A549 (cell line): ENCODE data around the gene TMPRSS9. TPM values are rescaled to one million over a fixed set of nuclear protein-coding genes. Genes with fewer than 3 reads are reported as not detected.
A peak's percentile ranks its signal among the peaks of the same experiment; 100 is the strongest.

Source experiments
- ATAC-seq, 2 experiments: fragments of 200-7000 bp in 1 of 2; fragments of >200 bp in 1 of 2; cut with Nextera tagmentation in 1 of 2; cut with Tn5 transposase in 1 of 2; 3 replicates each; pipeline versions ENCODE4 v1.8.0 to v1.9.1; 2018 to 2020; ENCODE audit warnings: mild to moderate bottlenecking in 1 of 2, moderate library complexity in 1 of 2
- CTCF ChIA-PET: fragments of 300-600 bp; sonication (Branson Sonifier 250); formaldehyde crosslinking; extraction: SDS; loops from one replicate; lab custom pipeline; 2021; ENCODE audit warnings: antibody characterized with exemption, inconsistent platforms; lab: Yijun Ruan, JAX
- POLR2A ChIA-PET: fragments of 350-600 bp; formaldehyde crosslinking; extraction: SDS; loops from one replicate; lab custom pipeline; 2021; ENCODE audit warnings: antibody characterized with exemption, inconsistent platforms; lab: Yijun Ruan, JAX
- DNase-seq, 2 experiments: peaks; one replicate each; pipeline versions ENCODE4 v3.0.0 to v3.0.0-alpha.2; 2011 to 2016; ENCODE audit warnings: low read depth in 1 of 2, low spot score in 1 of 2
- FAIRE-seq: peaks from 2 replicates; lab custom pipeline; 2011; peaks lifted over from hg19 to GRCh38; lab: Jason Lieb, UNC
- H3K27ac ChIP-seq, 2 experiments: fragments of >200 bp; sonication (Bioruptor Twin); formaldehyde crosslinking; 3 replicates each; pipeline ENCODE4 v1.5.1; 2016 to 2017
- H3K4me1 ChIP-seq: fragments of >200 bp; sonication (Bioruptor Twin); formaldehyde crosslinking; 3 replicates; pipeline ENCODE4 v1.6.1; 2016
- H3K4me2 ChIP-seq: fragments of >200 bp; sonication (Bioruptor Twin); formaldehyde crosslinking; 3 replicates; pipeline ENCODE4 v1.6.1; 2016
- H3K4me3 ChIP-seq: fragments of >200 bp; sonication (Bioruptor Twin); formaldehyde crosslinking; 3 replicates; pipeline ENCODE4 v1.5.1; 2016
- H3K9me3 ChIP-seq: fragments of >200 bp; sonication (Bioruptor Twin); formaldehyde crosslinking; 3 replicates; pipeline ENCODE4 v1.6.1; 2016
- BCL3 ChIP-seq: fragments of >200 bp; sonication (Bioruptor Twin); formaldehyde crosslinking; IDR thresholded peaks from 3 replicates; pipeline ENCODE4 v1.6.1; 2016
- CBX2 ChIP-seq: fragments of 200-600 bp; sonication (generic); IDR thresholded peaks from 2 replicates; pipeline ENCODE4 v1.6.1; 2016; ENCODE audit warnings: low read depth, mild to moderate bottlenecking, borderline replicate concordance
- CBX8 ChIP-seq: fragments of 200-600 bp; sonication (generic); IDR thresholded peaks from 2 replicates; pipeline ENCODE4 v1.6.1; 2016
- CEBPB ChIP-seq, 2 experiments: fragments of >200 bp in 1 of 2; sonication (Bioruptor Twin) in 1 of 2; formaldehyde crosslinking in 1 of 2; IDR thresholded peaks; 2 replicates each; pipeline ENCODE4 v1.6.1; 2012 to 2016
- CHD2 ChIP-seq: fragments of 150-350 bp; IDR thresholded peaks from 2 replicates; pipeline ENCODE4 v1.6.1; 2014; ENCODE audit warnings: low read length; ENCODE audit not compliant: partially characterized antibody
- EHF ChIP-seq: fragments of 250-450 bp; sonication (Bioruptor Pico); IDR thresholded peaks from 2 replicates; pipeline ENCODE4 v1.5.0; 2020; ENCODE audit warnings: mild to moderate bottlenecking
- HDAC2 ChIP-seq: fragments of 200-600 bp; sonication (generic); IDR thresholded peaks from 2 replicates; pipeline ENCODE4 v1.6.1; 2016
- KDM5A ChIP-seq: fragments of 200-600 bp; sonication (generic); IDR thresholded peaks from 2 replicates; pipeline ENCODE4 v1.6.1; 2016; ENCODE audit warnings: antibody characterized with exemption, mild to moderate bottlenecking
- MAFK ChIP-seq: fragments of 450-650 bp; IDR thresholded peaks from 2 replicates; pipeline ENCODE4 v1.6.1; 2014; ENCODE audit not compliant: partially characterized antibody
- MAX ChIP-seq: IDR thresholded peaks from 2 replicates; pipeline ENCODE4 v1.6.1; 2012
- MYC ChIP-seq: IDR thresholded peaks from 2 replicates; pipeline ENCODE4 v1.6.1; 2012; ENCODE audit warnings: mild to moderate bottlenecking, inconsistent platforms, low read length, improper control_type of control experiment, borderline replicate concordance
- NPAS2 ChIP-seq: fragments of 250-450 bp; sonication (Bioruptor Pico); IDR thresholded peaks from 2 replicates; pipeline ENCODE4 v1.8.0; 2022; ENCODE audit warnings: mild to moderate bottlenecking, moderate library complexity, borderline replicate concordance
- PHF8 ChIP-seq: fragments of 200-600 bp; sonication (generic); IDR thresholded peaks from 2 replicates; pipeline ENCODE4 v1.6.1; 2016; ENCODE audit warnings: low read depth, mild to moderate bottlenecking, antibody characterized with exemption, moderate library complexity, borderline replicate concordance
- POLR2A ChIP-seq: IDR thresholded peaks from 2 replicates; pipeline ENCODE4 v1.6.1; 2012; ENCODE audit warnings: mild to moderate bottlenecking, low read length
- POLR2AphosphoS2 ChIP-seq: conservative IDR thresholded peaks from 2 replicates; pipeline ENCODE4 v1.6.1; 2012; ENCODE audit warnings: low read length, improper control_type of control experiment, inconsistent platforms
- RAD21 ChIP-seq, 2 experiments: fragments of >200 bp in 1 of 2; sonication (Bioruptor Twin) in 1 of 2; formaldehyde crosslinking in 1 of 2; IDR thresholded peaks in 1 of 2; conservative IDR thresholded peaks in 1 of 2; 2 replicates in 1 of 2; 3 replicates in 1 of 2; pipeline ENCODE4 v1.6.1; 2012 to 2018; ENCODE audit warnings: inconsistent platforms in 1 of 2
- TFCP2L1 ChIP-seq: fragments of 250-450 bp; sonication (Bioruptor Pico); IDR thresholded peaks from 2 replicates; pipeline ENCODE4 v1.5.0; 2021; ENCODE audit warnings: mild to moderate bottlenecking
- TP53 ChIP-seq: fragments of 250-450 bp; sonication (Bioruptor Pico); IDR thresholded peaks from 2 replicates; pipeline ENCODE4 v1.5.0; 2021; ENCODE audit warnings: mild to moderate bottlenecking, moderate library complexity
- WGBS: methylation state at CpG from one replicate; pipeline ENCODE4 v1.1.6; 2017; ENCODE audit errors: missing lambda C conversion rate; 5-methylcytosine and 5-hydroxymethylcytosine counted together
- polyA plus RNA-seq, 4 experiments: library from polyadenylated mRNA; depleted of rRNA in 3 of 4; stranded (reverse); fragments of >200 nt; fragmentation: RNase III in 1 of 4; extraction: RNeasy Plus Mini Kit Qiagen cat#74134 plus additional on column Dnase treatment in 1 of 4; gene quantifications; 2 replicates in 3 of 4; 3 replicates in 1 of 4; pipeline ENCODE4 v1.2.3, GENCODE V29; 2011 to 2017
- TF ChIP-seq, protein P1 (sequence below): IDR thresholded peaks from 2 replicates; pipeline ENCODE4 v1.6.1; 2012
- TF ChIP-seq, protein P2 (sequence below): fragments of 250-450 bp; sonication (Bioruptor Pico); IDR thresholded peaks from 2 replicates; pipeline ENCODE4 v1.5.0; 2021; ENCODE audit warnings: mild to moderate bottlenecking, moderate library complexity, borderline replicate concordance

The TMPRSS9 gene
- polyA plus RNA-seq, 2 of the 4 experiments (the other 2 are of a cell fraction), result 0.01 TPM; not detected in 1

DNA sequence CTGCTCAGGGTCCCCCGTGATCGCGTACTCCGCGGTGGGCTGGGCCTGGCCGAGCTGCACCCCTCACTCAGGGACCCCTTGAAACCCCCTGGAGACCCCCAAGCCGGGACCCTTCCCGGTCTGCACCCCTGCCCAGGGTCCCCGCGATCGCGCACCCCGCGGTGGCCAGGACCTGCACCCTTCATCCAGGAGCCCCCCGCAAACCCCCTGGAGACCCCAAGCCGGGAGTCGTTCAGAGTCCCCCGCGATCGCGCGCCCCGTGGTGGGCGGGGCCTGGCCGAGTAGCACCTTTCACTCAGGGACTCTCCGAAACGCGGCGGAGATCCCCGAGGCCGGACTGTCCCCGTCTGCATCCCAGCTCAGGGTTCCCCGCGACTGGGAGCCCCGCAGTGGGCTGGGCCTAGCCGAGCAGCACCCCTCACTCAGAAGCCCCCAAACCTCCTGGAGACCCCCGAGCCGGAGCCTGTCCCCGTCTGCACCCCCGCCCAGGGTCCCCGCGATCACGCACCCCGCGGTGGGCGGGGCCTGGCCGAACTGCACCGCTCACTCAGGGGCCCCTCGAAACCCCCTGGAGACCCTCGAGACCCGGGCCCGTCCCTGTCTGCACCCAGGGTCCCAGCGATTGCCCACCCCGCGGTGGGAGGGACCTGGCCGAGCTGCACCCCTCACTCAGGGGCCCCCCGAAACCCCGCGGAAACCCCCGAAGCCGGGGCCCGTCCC lies 95.9 kb downstream of the TMPRSS9 start:
- WGBS, result no CpG with 5 or more reads among the region's 62 CpGs
- CTCF ChIA-PET, result interaction anchor here (1.0 to 2.2 kb wide), 2 partner anchors 16 to 18 kb away, joined by 3 to 7 read pairs; no protein-coding TSS in a partner anchor
- H3K4me2 ChIP-seq, result peak overlapping the region; percentile 94
- POLR2A ChIA-PET, result interaction anchor here (0.6 to 2.7 kb wide), 4 partner anchors 20 to 155 kb away, joined by 3 to 20 read pairs (median 9); partner anchors contain the start of genes GADD45B and TIMM13
- TF ChIP-seq, protein P1, sequence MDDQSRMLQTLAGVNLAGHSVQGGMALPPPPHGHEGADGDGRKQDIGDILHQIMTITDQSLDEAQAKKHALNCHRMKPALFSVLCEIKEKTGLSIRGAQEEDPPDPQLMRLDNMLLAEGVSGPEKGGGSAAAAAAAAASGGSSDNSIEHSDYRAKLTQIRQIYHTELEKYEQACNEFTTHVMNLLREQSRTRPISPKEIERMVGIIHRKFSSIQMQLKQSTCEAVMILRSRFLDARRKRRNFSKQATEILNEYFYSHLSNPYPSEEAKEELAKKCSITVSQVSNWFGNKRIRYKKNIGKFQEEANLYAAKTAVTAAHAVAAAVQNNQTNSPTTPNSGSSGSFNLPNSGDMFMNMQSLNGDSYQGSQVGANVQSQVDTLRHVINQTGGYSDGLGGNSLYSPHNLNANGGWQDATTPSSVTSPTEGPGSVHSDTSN, result no peak
- TF ChIP-seq PHF8 (no peak), NPAS2 (CRISPR knock-in tag) (no peak), MYC (no peak), KDM5A (no peak), TP53 (CRISPR knock-in tag) (no peak), CEBPB (IDR thresholded peaks at IDR 0.05) (no peak), POLR2AphosphoS2 (no peak), MAFK (no peak), CHD2 (no peak), EHF (CRISPR knock-in tag) (no peak), BCL3 (no peak), CBX2 (no peak)
- TF ChIP-seq, protein P2, sequence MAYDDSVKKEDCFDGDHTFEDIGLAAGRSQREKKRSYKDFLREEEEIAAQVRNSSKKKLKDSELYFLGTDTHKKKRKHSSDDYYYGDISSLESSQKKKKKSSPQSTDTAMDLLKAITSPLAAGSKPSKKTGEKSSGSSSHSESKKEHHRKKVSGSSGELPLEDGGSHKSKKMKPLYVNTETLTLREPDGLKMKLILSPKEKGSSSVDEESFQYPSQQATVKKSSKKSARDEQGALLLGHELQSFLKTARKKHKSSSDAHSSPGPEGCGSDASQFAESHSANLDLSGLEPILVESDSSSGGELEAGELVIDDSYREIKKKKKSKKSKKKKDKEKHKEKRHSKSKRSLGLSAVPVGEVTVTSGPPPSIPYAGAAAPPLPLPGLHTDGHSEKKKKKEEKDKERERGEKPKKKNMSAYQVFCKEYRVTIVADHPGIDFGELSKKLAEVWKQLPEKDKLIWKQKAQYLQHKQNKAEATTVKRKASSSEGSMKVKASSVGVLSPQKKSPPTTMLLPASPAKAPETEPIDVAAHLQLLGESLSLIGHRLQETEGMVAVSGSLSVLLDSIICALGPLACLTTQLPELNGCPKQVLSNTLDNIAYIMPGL (CRISPR knock-in tag), result no peak
- TF ChIP-seq, all 56 proteins: peak for 0
- Histone ChIP-seq H3K4me1 (peaks cover 16% of the 10 kb centered on the region; the same call in 1 of the 3 replicates), H3K4me3 (peak overlapping the region; percentile 98), H3K27ac (peak overlapping the region; percentile 95 to 100), H3K9me3 (no peaks in the 10 kb centered on the region)
- ATAC-seq (peak; percentile 42 to 49; a peak in 2 of 6 replicates), FAIRE-seq (no peak), DNase-seq (no peak)

DNA sequence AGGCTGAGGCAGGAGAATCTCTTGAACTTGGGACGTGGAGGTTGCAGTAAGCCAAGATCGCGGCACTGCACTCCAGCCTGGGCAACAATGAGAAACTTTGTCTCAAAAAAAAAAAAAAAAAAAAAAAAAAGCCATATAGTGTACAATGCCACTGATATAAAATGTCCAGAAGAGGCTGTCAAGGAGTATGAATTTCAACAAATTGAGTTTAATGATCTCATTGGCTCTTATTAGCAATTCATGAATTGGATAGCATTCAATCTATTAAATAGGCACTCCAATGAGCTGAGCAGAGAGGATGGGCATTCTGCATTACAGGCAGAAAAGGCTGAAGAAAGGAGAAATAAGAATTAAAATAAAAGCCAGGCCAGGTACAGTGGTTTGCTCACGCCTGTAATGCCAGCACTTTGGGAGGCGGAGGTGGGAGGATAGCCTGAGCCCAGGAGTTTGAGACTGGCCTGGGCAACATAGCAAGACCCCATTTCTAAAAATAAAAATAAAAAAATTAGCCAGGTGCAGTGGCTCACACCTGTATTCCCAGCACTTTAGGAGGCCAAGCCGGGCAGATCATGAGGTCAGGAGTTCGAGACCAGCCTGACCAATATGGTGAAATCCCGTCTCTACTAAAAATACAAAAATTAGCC lies 97.5 kb downstream of the TMPRSS9 start:
- TF ChIP-seq NPAS2 (CRISPR knock-in tag) (no peak), MAX (no peak), CBX8 (no peak), TFCP2L1 (CRISPR knock-in tag) (no peak), PHF8 (no peak), RAD21 (conservative IDR thresholded peaks at IDR 0.05 in 1 of 2, IDR thresholded peaks at IDR 0.05 in 1 of 2) (no peak), POLR2A (no peak), HDAC2 (no peak)
- TF ChIP-seq, all 56 proteins: peak for 0
- peaks cover 16% of the 10 kb centered on the region; the same call in 1 of the 3 replicates for H3K4me1 ChIP-seq
- ChIA-PET CTCF (interaction anchor here (1.0 to 2.3 kb wide), 5 partner anchors 14 to 154 kb away, joined by 3 to 7 read pairs (median 4); no protein-coding TSS in a partner anchor), POLR2A (interaction anchor here (1.3 to 2.7 kb wide), 3 partner anchors 19 to 154 kb away, joined by 4 to 20 read pairs (median 14); partner anchors contain the start of genes GADD45B and TIMM13)
- WGBS, result 87% methylated on average over 8 of the region's 8 CpGs
- no peaks in the 10 kb centered on the region for H3K9me3 ChIP-seq
- H3K27ac ChIP-seq, result peak overlapping the region; percentile 95 to 100
- ATAC-seq, result no peak
- no peak for DNase-seq
- peak overlapping the region; percentile 98; the same call in 2 of the 3 replicates for H3K4me3 ChIP-seq
- FAIRE-seq, result no peak
- H3K4me2 ChIP-seq, result peak overlapping the region; percentile 78
